ENCODE measurements around the gene ERF.

DNA sequence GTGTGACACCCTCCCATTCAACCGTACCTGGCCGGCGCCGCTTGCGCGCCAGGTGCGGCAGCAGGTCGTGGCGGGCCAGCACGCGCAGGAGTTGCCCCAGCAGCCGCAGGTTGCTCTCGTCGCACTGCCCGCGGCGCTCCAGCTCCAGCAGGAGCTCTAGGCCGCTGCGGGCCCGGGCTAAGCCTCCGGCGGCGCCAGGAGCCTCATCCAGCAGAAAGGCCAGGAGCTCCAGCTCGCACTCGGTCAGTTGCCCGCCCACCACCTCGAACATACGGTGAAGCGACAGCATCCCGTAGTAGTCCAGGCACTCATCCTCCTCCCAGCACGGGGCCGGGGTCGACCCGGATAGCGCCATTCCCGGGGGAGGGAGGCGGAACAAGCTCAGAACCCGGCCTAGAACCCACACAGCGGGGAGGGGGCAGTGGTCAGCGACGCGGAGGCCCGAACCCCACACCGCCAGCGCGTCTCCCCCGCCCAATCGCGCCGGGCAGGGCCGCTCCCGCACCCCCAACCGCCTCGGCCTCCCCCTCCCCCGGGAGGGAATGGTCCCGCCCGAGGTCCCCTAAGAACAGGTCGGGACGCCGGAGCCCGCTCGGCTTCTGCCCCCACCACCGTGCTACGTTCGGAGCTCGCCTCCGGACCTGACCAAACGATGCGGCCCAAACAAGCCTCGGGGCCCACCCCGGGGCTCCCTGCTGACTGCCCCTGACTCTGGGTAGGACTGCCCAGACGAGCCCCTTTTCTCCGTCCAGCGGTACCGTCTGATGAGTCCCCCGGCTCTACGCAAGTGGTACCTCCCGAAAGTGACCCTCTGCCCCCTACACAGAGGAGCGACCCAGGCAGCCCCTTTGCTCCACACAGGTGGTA, 38.0 kb downstream of the ERF start:
- TF ChIP-seq, protein P1, sequence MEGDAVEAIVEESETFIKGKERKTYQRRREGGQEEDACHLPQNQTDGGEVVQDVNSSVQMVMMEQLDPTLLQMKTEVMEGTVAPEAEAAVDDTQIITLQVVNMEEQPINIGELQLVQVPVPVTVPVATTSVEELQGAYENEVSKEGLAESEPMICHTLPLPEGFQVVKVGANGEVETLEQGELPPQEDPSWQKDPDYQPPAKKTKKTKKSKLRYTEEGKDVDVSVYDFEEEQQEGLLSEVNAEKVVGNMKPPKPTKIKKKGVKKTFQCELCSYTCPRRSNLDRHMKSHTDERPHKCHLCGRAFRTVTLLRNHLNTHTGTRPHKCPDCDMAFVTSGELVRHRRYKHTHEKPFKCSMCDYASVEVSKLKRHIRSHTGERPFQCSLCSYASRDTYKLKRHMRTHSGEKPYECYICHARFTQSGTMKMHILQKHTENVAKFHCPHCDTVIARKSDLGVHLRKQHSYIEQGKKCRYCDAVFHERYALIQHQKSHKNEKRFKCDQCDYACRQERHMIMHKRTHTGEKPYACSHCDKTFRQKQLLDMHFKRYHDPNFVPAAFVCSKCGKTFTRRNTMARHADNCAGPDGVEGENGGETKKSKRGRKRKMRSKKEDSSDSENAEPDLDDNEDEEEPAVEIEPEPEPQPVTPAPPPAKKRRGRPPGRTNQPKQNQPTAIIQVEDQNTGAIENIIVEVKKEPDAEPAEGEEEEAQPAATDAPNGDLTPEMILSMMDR (IDR thresholded peaks at IDR 0.05; ENCODE audit: extremely low read depth in 1 of 2, insufficient read depth in 1 of 2, low read depth in 1 of 2, low read length in 2 of 2), result no peak
- TF ChIP-seq POLR2A (IDR thresholded peaks at IDR 0.05; ENCODE audit: low read depth, low read length) (no peak), EZH2 (IDR thresholded peaks at IDR 0.05; ENCODE audit: borderline replicate concordance, low read depth, low read length, severe bottlenecking) (no peak), FOS (IDR thresholded peaks at IDR 0.05; ENCODE audit: borderline replicate concordance, insufficient read depth, low read length) (no peak), MYC (IDR thresholded peaks at IDR 0.05; ENCODE audit: low read depth, low read length) (no peak), POLR2AphosphoS5 (IDR thresholded peaks at IDR 0.05; ENCODE audit: insufficient read depth, low read depth, low read length) (no peak), JUN (IDR thresholded peaks at IDR 0.05; ENCODE audit: borderline replicate concordance, insufficient read depth, insufficient read length, low read depth) (no peak)
